RWPE1 (cell line): ENCODE data around the gene EYA2.
"Not testable (repeated sequence)": the region's sequence is repeated elsewhere in the genome, so short reads cannot be mapped to it uniquely, and the experiment has no call there.

Experiments
- CTCF ChIA-PET: fragments of 350-600 bp; sonication (Branson Sonifier 250); formaldehyde crosslinking; extraction: SDS; loops from one replicate; lab custom pipeline; 2021; lab: Yijun Ruan, JAX
- POLR2A ChIA-PET: fragments of 400-600 bp; formaldehyde crosslinking; extraction: SDS; loops from one replicate; lab custom pipeline; 2020; ENCODE audit warnings: antibody characterized with exemption; ENCODE audit not compliant: low non-redundant PET; lab: Yijun Ruan, JAX
- DNase-seq: peaks from one replicate; pipeline ENCODE4 v3.0.0; 2012; ENCODE audit warnings: low spot score
- H3K27ac ChIP-seq: fragments of 450-650 bp; 2 replicates; pipeline ENCODE4 v1.5.1; 2017
- CTCF ChIP-seq: fragments of 450-650 bp; conservative IDR thresholded peaks from 2 replicates; pipeline ENCODE4 v1.5.1; 2017; ENCODE audit warnings: low read depth, mild to moderate bottlenecking

EYA2 gene

GRCh38 chr20:46913329-46914044 lies 18.8 kb downstream of the EYA2 start:
- DNase-seq, result no peak
- no peak for TF ChIP-seq CTCF
- no peak overlapping the region for H3K27ac ChIP-seq
- POLR2A ChIA-PET, result no interaction called here
- CTCF ChIA-PET, result no interaction called here

- ChIA-PET CTCF (interaction anchor here (0.6 kb wide), 1 partner anchor 756 kb away, joined by 3 read pairs; no protein-coding TSS in a partner anchor), POLR2A (no interaction called here)
- no peak for DNase-seq
- no peak for TF ChIP-seq CTCF
- no peak overlapping the region for H3K27ac ChIP-seq
Observed at GRCh38 chr20:46914789-46915379, 20.2 kb downstream of the EYA2 start.

- ChIA-PET CTCF (interaction anchor here (0.5 kb wide), 1 partner anchor 1853 kb away, joined by 4 read pairs; no protein-coding TSS in a partner anchor), POLR2A (no interaction called here)
- no peak overlapping the region for H3K27ac ChIP-seq
- no peak for TF ChIP-seq CTCF
- no peak for DNase-seq
Observed at GRCh38 chr20:46915575-46916257, 21.1 kb downstream of the EYA2 start.

GRCh38 chr20:46916258-46916603 lies 21.6 kb downstream of the EYA2 start:
- ChIA-PET POLR2A (no interaction called here), CTCF (interaction anchor here (0.7 kb wide), 1 partner anchor 280 kb away, joined by 3 read pairs; no protein-coding TSS in a partner anchor)
- no peak overlapping the region for H3K27ac ChIP-seq
- TF ChIP-seq CTCF, result no peak
- no peak for DNase-seq

- POLR2A ChIA-PET, result interaction anchor here (0.5 kb wide), 1 partner anchor 1677 kb away, joined by 4 read pairs; no protein-coding TSS in a partner anchor
- no peak for DNase-seq
- CTCF ChIA-PET, result no interaction called here
- no peak for TF ChIP-seq CTCF
- H3K27ac ChIP-seq, result no peak overlapping the region
Observed at GRCh38 chr20:46917155-46917554, 22.5 kb downstream of the EYA2 start.

- POLR2A ChIA-PET, result no interaction called here
- CTCF ChIA-PET, result interaction anchor here (0.6 to 0.7 kb wide), 2 partner anchors 112 to 275 kb away, joined by 3 to 4 read pairs; no protein-coding TSS in a partner anchor
Observed at GRCh38 chr20:46920114-46920513, 25.5 kb downstream of the EYA2 start.

GRCh38 chr20:46922841-46923240 lies 28.2 kb downstream of the EYA2 start:
- H3K27ac ChIP-seq, CTCF ChIA-PET, DNase-seq, POLR2A ChIA-PET: not testable (repeated sequence)

More at GRCh38 chr20:46920114-46920513, 25.5 kb downstream of the EYA2 start:
- no peak for DNase-seq
- H3K27ac ChIP-seq, result no peak overlapping the region
- TF ChIP-seq CTCF, result no peak
